ENCODE measurements around the gene RBM18. TPM values are rescaled to one million over a fixed set of nuclear protein-coding genes. Genes with fewer than 3 reads are reported as not detected.
A peak's percentile ranks its signal among the peaks of the same experiment; 100 is the strongest.

Gene RBM18
- total RNA-seq, 1 donor from 2014 or later: 29.1 TPM

DNA sequence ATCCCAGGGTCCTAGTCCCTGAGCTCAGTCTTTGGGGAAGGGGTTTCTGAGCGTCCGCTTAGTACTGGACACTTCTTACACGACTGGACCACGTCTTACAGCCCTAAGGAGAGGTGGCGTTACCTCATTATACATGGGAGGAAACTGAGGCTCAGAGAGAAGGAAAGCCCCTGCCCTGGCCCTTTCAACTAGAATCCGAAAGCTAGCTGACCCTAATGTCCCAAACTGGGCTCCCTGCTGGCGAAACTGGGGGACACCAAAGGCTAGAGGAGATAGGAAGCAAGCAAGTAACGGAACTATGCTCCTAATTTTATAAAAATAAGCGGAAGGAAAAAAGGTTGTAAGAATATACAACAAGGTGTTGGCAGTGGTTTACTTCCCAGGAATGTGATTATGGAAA is 50.1 kb downstream of the RBM18 start:
- no peak for TF ChIP-seq EZH2 (IDR thresholded peaks at IDR 0.05; ENCODE audit: insufficient read depth, low read length)
- TF ChIP-seq, protein P1, sequence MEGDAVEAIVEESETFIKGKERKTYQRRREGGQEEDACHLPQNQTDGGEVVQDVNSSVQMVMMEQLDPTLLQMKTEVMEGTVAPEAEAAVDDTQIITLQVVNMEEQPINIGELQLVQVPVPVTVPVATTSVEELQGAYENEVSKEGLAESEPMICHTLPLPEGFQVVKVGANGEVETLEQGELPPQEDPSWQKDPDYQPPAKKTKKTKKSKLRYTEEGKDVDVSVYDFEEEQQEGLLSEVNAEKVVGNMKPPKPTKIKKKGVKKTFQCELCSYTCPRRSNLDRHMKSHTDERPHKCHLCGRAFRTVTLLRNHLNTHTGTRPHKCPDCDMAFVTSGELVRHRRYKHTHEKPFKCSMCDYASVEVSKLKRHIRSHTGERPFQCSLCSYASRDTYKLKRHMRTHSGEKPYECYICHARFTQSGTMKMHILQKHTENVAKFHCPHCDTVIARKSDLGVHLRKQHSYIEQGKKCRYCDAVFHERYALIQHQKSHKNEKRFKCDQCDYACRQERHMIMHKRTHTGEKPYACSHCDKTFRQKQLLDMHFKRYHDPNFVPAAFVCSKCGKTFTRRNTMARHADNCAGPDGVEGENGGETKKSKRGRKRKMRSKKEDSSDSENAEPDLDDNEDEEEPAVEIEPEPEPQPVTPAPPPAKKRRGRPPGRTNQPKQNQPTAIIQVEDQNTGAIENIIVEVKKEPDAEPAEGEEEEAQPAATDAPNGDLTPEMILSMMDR (IDR thresholded peaks at IDR 0.05; ENCODE audit: insufficient read depth, low read depth, low read length): no peak
- Histone ChIP-seq H3K9ac (ENCODE audit: low read length) (no peak overlapping the region), H3K4me1 (ENCODE audit: insufficient read depth, low read length) (no peaks in the 10 kb centered on the region), H2AFZ (ENCODE audit: low read depth, low read length) (no peak overlapping the region), H3K27ac (ENCODE audit: low read depth, low read length) (no peak overlapping the region), H3K36me3 (ENCODE audit: insufficient read depth, low read length) (no peaks in the 10 kb centered on the region), H4K20me1 (ENCODE audit: insufficient read depth, low read length) (peaks cover 10% of the 10 kb centered on the region), H3K27me3 (ENCODE audit: insufficient read depth, low read length) (peaks cover 88% of the 10 kb centered on the region), H3K9me3 (ENCODE audit: insufficient read depth, low read depth, low read length) (peaks cover 3% of the 10 kb centered on the region), H3K4me2 (ENCODE audit: low read length) (peak overlapping the region; percentile 67), H3K79me2 (ENCODE audit: insufficient read depth, low read length) (no peaks in the 10 kb centered on the region), H3K4me3 (ENCODE audit: insufficient read depth, low read depth, low read length) (no peak overlapping the region)
- peak overlapping the region; percentile 53 for H3K27ac Mint-ChIP-seq (ENCODE audit: unreplicated experiment)
- peaks cover 84% of the 10 kb centered on the region for H3K27me3 Mint-ChIP-seq (ENCODE audit: low read depth, unreplicated experiment)
- H3K36me3 Mint-ChIP-seq (ENCODE audit: low read depth, unreplicated experiment): peaks cover 2% of the 10 kb centered on the region
- DNase-seq (ENCODE audit: low read depth) (no peak), FAIRE-seq (no peak)
- H3K4me1 Mint-ChIP-seq (ENCODE audit: low read depth, unreplicated experiment): peaks cover 2% of the 10 kb centered on the region
- peaks cover 16% of the 10 kb centered on the region for H3K9me3 Mint-ChIP-seq (ENCODE audit: unreplicated experiment)
- peak overlapping the region; percentile 70 for H3K4me3 Mint-ChIP-seq (ENCODE audit: unreplicated experiment)

DNA sequence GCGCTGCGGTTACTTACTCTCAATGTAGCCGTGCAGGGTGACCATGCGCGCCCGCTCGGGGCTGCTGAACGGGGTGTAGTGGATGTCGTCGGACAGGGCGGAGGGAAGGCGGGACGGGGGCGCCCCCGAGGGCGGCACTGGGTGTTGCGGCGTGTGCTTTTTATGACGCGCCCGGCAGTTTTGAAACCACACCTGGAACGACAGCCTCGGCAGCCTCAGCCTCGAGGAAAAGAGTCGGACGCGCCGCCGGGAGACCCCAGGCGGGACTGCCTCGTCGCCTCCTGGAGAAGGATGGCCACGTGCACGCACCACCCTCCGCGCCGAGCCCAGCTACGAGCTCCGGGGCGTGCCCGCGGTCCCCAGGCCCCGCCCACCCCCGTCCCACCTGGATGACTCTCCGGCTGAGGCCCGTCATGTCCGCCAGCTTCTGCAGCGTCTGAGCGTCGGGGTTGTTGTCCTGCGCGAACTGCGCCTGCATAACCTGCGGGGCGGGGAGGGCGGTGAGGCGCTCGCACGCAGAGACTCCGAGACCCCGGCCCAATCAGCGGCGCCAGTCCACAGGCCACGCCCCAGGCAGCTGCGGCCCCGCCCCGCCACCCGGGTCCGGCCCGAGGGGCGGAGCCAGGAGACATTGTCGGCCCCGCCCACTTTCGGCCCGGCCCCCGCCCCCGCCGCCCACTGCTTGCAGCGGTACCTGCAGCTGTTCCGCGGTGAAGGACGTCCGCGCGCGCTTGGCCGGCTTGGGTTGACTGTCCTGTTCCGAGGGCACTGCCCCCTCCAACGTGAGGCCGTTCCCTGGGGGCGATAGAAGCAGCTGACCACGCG is 50.8 kb downstream of the RBM18 start:
- Mint-ChIP-seq H3K27me3 (ENCODE audit: low read depth, unreplicated experiment) (peaks cover 80% of the 10 kb centered on the region), H3K27ac (ENCODE audit: unreplicated experiment) (peak overlapping the region; percentile 53), H3K4me1 (ENCODE audit: low read depth, unreplicated experiment) (peaks cover 2% of the 10 kb centered on the region), H3K9me3 (ENCODE audit: unreplicated experiment) (peaks cover 16% of the 10 kb centered on the region), H3K4me3 (ENCODE audit: unreplicated experiment) (no peak overlapping the region), H3K36me3 (ENCODE audit: low read depth, unreplicated experiment) (peaks cover 2% of the 10 kb centered on the region)
- no peaks in the 10 kb centered on the region for H3K79me2 ChIP-seq (ENCODE audit: insufficient read depth, low read length)
- H3K27me3 ChIP-seq (ENCODE audit: insufficient read depth, low read length): peaks cover 81% of the 10 kb centered on the region
- no peak overlapping the region for H3K27ac ChIP-seq (ENCODE audit: low read depth, low read length)
- H3K4me1 ChIP-seq (ENCODE audit: insufficient read depth, low read length): no peaks in the 10 kb centered on the region
- no peak overlapping the region for H3K9ac ChIP-seq (ENCODE audit: low read length)
- no peak for FAIRE-seq
- H3K9me3 ChIP-seq (ENCODE audit: insufficient read depth, low read depth, low read length): peaks cover 3% of the 10 kb centered on the region
- TF ChIP-seq EZH2 (IDR thresholded peaks at IDR 0.05; ENCODE audit: insufficient read depth, low read length): peak; percentile 89
- TF ChIP-seq, protein P1 (IDR thresholded peaks at IDR 0.05; ENCODE audit: insufficient read depth, low read depth, low read length): no peak
- H3K4me3 ChIP-seq (ENCODE audit: insufficient read depth, low read depth, low read length): no peak overlapping the region
- H3K36me3 ChIP-seq (ENCODE audit: insufficient read depth, low read length): no peaks in the 10 kb centered on the region
- H2AFZ ChIP-seq (ENCODE audit: low read depth, low read length): peak overlapping the region; percentile 52
- peaks cover 3% of the 10 kb centered on the region for H4K20me1 ChIP-seq (ENCODE audit: insufficient read depth, low read length)
- no peak for DNase-seq (ENCODE audit: low read depth)
- peak overlapping the region; percentile 67 for H3K4me2 ChIP-seq (ENCODE audit: low read length)

DNA sequence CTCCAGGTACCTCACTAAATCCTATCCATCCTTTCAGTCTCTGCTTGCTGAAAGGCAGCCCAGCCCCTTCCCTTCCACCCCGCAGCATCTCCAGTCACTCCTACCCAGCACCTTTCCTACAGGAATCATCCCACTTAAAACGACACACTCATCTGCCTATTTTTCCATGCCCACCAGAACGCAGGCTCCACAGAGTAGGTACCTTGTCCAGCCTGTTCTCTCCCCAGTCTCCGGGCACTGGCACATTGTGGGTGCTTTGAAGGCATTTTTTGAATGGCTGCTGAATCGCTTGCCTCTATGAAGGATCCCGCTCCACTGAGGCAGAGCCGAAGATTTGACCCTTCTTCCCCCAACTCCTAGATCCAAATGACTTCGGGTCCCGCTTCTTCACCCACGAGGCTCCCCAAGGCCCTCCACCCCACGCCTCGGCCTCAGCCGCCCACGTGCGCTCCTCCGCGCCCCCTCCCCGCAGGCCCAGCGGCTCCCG is 51.5 kb downstream of the RBM18 start:
- no peaks in the 10 kb centered on the region for H3K36me3 ChIP-seq (ENCODE audit: insufficient read depth, low read length)
- H3K36me3 Mint-ChIP-seq (ENCODE audit: low read depth, unreplicated experiment): peaks cover 2% of the 10 kb centered on the region
- H3K4me1 Mint-ChIP-seq (ENCODE audit: low read depth, unreplicated experiment): peaks cover 2% of the 10 kb centered on the region
- peaks cover 3% of the 10 kb centered on the region for H3K9me3 ChIP-seq (ENCODE audit: insufficient read depth, low read depth, low read length)
- FAIRE-seq: no peak
- no peak overlapping the region for H3K9ac ChIP-seq (ENCODE audit: low read length)
- peaks cover 12% of the 10 kb centered on the region for H3K9me3 Mint-ChIP-seq (ENCODE audit: unreplicated experiment)
- no peak overlapping the region for H3K27ac ChIP-seq (ENCODE audit: low read depth, low read length)
- peak overlapping the region; percentile 65 for H3K4me3 Mint-ChIP-seq (ENCODE audit: unreplicated experiment)
- no peaks in the 10 kb centered on the region for H4K20me1 ChIP-seq (ENCODE audit: insufficient read depth, low read length)
- H3K4me3 ChIP-seq (ENCODE audit: insufficient read depth, low read depth, low read length): no peak overlapping the region
- no peak for DNase-seq (ENCODE audit: low read depth)
- H3K4me1 ChIP-seq (ENCODE audit: insufficient read depth, low read length): no peaks in the 10 kb centered on the region
- no peaks in the 10 kb centered on the region for H3K79me2 ChIP-seq (ENCODE audit: insufficient read depth, low read length)
- peaks cover 74% of the 10 kb centered on the region for H3K27me3 ChIP-seq (ENCODE audit: insufficient read depth, low read length)
- H3K4me2 ChIP-seq (ENCODE audit: low read length): peak overlapping the region; percentile 67
- peaks cover 76% of the 10 kb centered on the region for H3K27me3 Mint-ChIP-seq (ENCODE audit: low read depth, unreplicated experiment)
- TF ChIP-seq EZH2 (IDR thresholded peaks at IDR 0.05; ENCODE audit: insufficient read depth, low read length): no peak
- TF ChIP-seq, protein P1 (IDR thresholded peaks at IDR 0.05; ENCODE audit: insufficient read depth, low read depth, low read length): no peak
- no peak overlapping the region for H2AFZ ChIP-seq (ENCODE audit: low read depth, low read length)
- no peak overlapping the region for H3K27ac Mint-ChIP-seq (ENCODE audit: unreplicated experiment)
